Activated CD4-positive, alpha-beta T cell treated with anti-CD3 and anti-CD28 coated beads for 36 hours (primary cell): ENCODE data around the gene KCNMA1. TPM values are rescaled to one million over a fixed set of nuclear protein-coding genes. Genes with fewer than 3 reads are reported as not detected.
A peak's percentile ranks its signal among the peaks of the same experiment; 100 is the strongest.

Source experiments
- ATAC-seq: fragments of 200-7000 bp; cut with Tn5 transposase; one replicate; pipeline ENCODE4 v1.10.0; 2021; ENCODE audit warnings: mild to moderate bottlenecking, moderate library complexity
- CTCF ChIA-PET: fragments of 350-600 bp; sonication (Branson Sonifier 250); formaldehyde crosslinking; loops from one replicate; lab custom pipeline; 2021; ENCODE audit warnings: antibody characterized with exemption; lab: Charles Lee
- POLR2A ChIA-PET: fragments of 350-600 bp; sonication (Branson Sonifier 250); formaldehyde crosslinking; loops from one replicate; lab custom pipeline; 2021; ENCODE audit warnings: antibody characterized with exemption, inconsistent platforms; lab: Charles Lee
- DNase-seq: peaks from one replicate; pipeline ENCODE4 v3.0.0-alpha.2; 2020
- H3K27ac Mint-ChIP-seq: one replicate; pipeline ENCODE4 v1.8.0; 2021; ENCODE audit warnings: mixed read lengths
- H3K27me3 Mint-ChIP-seq: one replicate; pipeline ENCODE4 v1.8.0; 2021; ENCODE audit warnings: mixed read lengths
- H3K36me3 Mint-ChIP-seq: one replicate; pipeline ENCODE4 v1.8.0; 2021; ENCODE audit warnings: low read depth, mixed read lengths
- H3K4me1 Mint-ChIP-seq: one replicate; pipeline ENCODE4 v1.8.0; 2021; ENCODE audit warnings: mixed read lengths
- H3K4me3 Mint-ChIP-seq: one replicate; pipeline ENCODE4 v1.8.0; 2021; ENCODE audit warnings: mild to moderate bottlenecking, moderate library complexity, mixed read lengths
- H3K9me3 Mint-ChIP-seq: one replicate; pipeline ENCODE4 v1.8.0; 2021; ENCODE audit warnings: low read depth, mixed read lengths
- intact Hi-C, 2 experiments: fragments of 100-400 bp; cut with DNase I in 1 of 2; cut with micrococcal nuclease in 1 of 2; formaldehyde crosslinking; loops; one replicate each; pipeline versions ENCODE4 v1.14.2 to v1.15.1; 2022 to 2024; cut with DNase I, micrococcal nuclease
- total RNA-seq, 2 experiments: library from RNA; stranded (reverse); gene quantifications; one replicate each; pipeline ENCODE4 v1.2.3, GENCODE V29; 2021

The KCNMA1 gene
- total RNA-seq, 2 experiments from 2014 or later = 0.18 TPM; not detected in 1

- ATAC-seq (peak; percentile 63), DNase-seq (peak; percentile 85)
- no peaks in the 10 kb centered on the region for H3K9me3 Mint-ChIP-seq
- H3K4me3 Mint-ChIP-seq = no peak overlapping the region
- no peaks in the 10 kb centered on the region for H3K27me3 Mint-ChIP-seq
- H3K36me3 Mint-ChIP-seq = no peaks in the 10 kb centered on the region
- intact Hi-C loops = loop anchor here (5.0 to 10.0 kb wide), 5 partner anchors 128 to 1588 kb away; partner anchors contain the start of gene ZNF503 (in 1 of the 2)
- no peaks in the 10 kb centered on the region for H3K4me1 Mint-ChIP-seq
- H3K27ac Mint-ChIP-seq = no peak overlapping the region
- ChIA-PET POLR2A (no interaction called here), CTCF (interaction anchor here (0.5 to 1.0 kb wide), 10 partner anchors 11 to 1204 kb away, joined by 3 to 6 read pairs (median 3); no protein-coding TSS in a partner anchor)
Measured at GRCh38 chr10:76984559-76985443, 652.8 kb downstream of the KCNMA1 start.

- Mint-ChIP-seq H3K9me3 (no peaks in the 10 kb centered on the region), H3K4me1 (no peaks in the 10 kb centered on the region), H3K4me3 (no peak overlapping the region), H3K27ac (no peak overlapping the region), H3K27me3 (no peaks in the 10 kb centered on the region), H3K36me3 (no peaks in the 10 kb centered on the region)
- CTCF ChIA-PET = interaction anchor here (0.6 to 1.2 kb wide), 3 partner anchors 23 to 1088 kb away, joined by 3 to 6 read pairs (median 4); no protein-coding TSS in a partner anchor
- ATAC-seq = no peak
- POLR2A ChIA-PET = no interaction called here
- DNase-seq = no peak
- intact Hi-C loops = loop anchor here (10.0 kb wide), 2 partner anchors 949 to 1579 kb away; partner anchors contain the start of gene ZNF503 (in 1 of the 2)
Measured at GRCh38 chr10:76983624-76984023, 654.0 kb downstream of the KCNMA1 start.

- Mint-ChIP-seq H3K27me3 (peaks cover 2% of the 10 kb centered on the region), H3K36me3 (no peaks in the 10 kb centered on the region), H3K4me1 (no peaks in the 10 kb centered on the region), H3K9me3 (no peaks in the 10 kb centered on the region), H3K4me3 (no peak overlapping the region), H3K27ac (no peak overlapping the region)
- ATAC-seq (no peak), DNase-seq (no peak)
- CTCF ChIA-PET = no interaction called here
- intact Hi-C loops = loop anchor here (10.0 kb wide), 2 partner anchors 948 to 1578 kb away; partner anchors contain the start of gene ZNF503 (in 1 of the 2)
- POLR2A ChIA-PET = no interaction called here
Measured at GRCh38 chr10:76982671-76983070, 654.9 kb downstream of the KCNMA1 start.

GRCh38 chr10:76981251-76981650 lies 656.4 kb downstream of the KCNMA1 start:
- intact Hi-C loops = loop anchor here (10.0 kb wide), 2 partner anchors 946 to 1576 kb away; partner anchors contain the start of gene ZNF503 (in 1 of the 2)
- no peak for DNase-seq
- POLR2A ChIA-PET = no interaction called here
- H3K27ac Mint-ChIP-seq = no peak overlapping the region
- CTCF ChIA-PET = no interaction called here
- no peak overlapping the region for H3K4me3 Mint-ChIP-seq
- no peak for ATAC-seq
- H3K9me3 Mint-ChIP-seq = no peaks in the 10 kb centered on the region
- H3K27me3 Mint-ChIP-seq = peaks cover 2% of the 10 kb centered on the region
- H3K4me1 Mint-ChIP-seq = no peaks in the 10 kb centered on the region
- H3K36me3 Mint-ChIP-seq = no peaks in the 10 kb centered on the region

- Mint-ChIP-seq H3K27me3 (peaks cover 2% of the 10 kb centered on the region), H3K4me3 (no peak overlapping the region), H3K36me3 (no peaks in the 10 kb centered on the region), H3K9me3 (no peaks in the 10 kb centered on the region), H3K4me1 (no peaks in the 10 kb centered on the region), H3K27ac (no peak overlapping the region)
- intact Hi-C loops = no loop called here
- CTCF ChIA-PET = interaction anchor here (2.5 kb wide), 1 partner anchor 27 kb away, joined by 7 read pairs; no protein-coding TSS in a partner anchor
- POLR2A ChIA-PET = no interaction called here
- ATAC-seq = no peak
- no peak for DNase-seq
Measured at GRCh38 chr10:76977901-76978300, 659.7 kb downstream of the KCNMA1 start.

- POLR2A ChIA-PET = no interaction called here
- CTCF ChIA-PET = interaction anchor here (0.7 to 2.5 kb wide), 2 partner anchors 28 to 890 kb away, joined by 3 to 7 read pairs; no protein-coding TSS in a partner anchor
- intact Hi-C loops = no loop called here
- Mint-ChIP-seq H3K27ac (no peak overlapping the region), H3K9me3 (no peaks in the 10 kb centered on the region), H3K4me3 (no peak overlapping the region), H3K4me1 (no peaks in the 10 kb centered on the region), H3K27me3 (peaks cover 2% of the 10 kb centered on the region), H3K36me3 (no peaks in the 10 kb centered on the region)
- DNase-seq = no peak
- ATAC-seq = no peak
Measured at GRCh38 chr10:76977046-76977445, 660.6 kb downstream of the KCNMA1 start.

- DNase-seq (no peak), ATAC-seq (no peak)
- Mint-ChIP-seq H3K9me3 (no peaks in the 10 kb centered on the region), H3K27ac (no peak overlapping the region), H3K27me3 (peaks cover 2% of the 10 kb centered on the region), H3K4me3 (no peak overlapping the region), H3K36me3 (no peaks in the 10 kb centered on the region), H3K4me1 (no peaks in the 10 kb centered on the region)
- CTCF ChIA-PET = interaction anchor here (2.5 kb wide), 1 partner anchor 29 kb away, joined by 7 read pairs; no protein-coding TSS in a partner anchor
- intact Hi-C loops = no loop called here
- POLR2A ChIA-PET = no interaction called here
Measured at GRCh38 chr10:76976142-76976541, 661.5 kb downstream of the KCNMA1 start.

GRCh38 chr10:76975126-76975525 lies 662.5 kb downstream of the KCNMA1 start:
- peaks cover 2% of the 10 kb centered on the region for H3K27me3 Mint-ChIP-seq
- DNase-seq = no peak
- H3K27ac Mint-ChIP-seq = no peak overlapping the region
- no peaks in the 10 kb centered on the region for H3K4me1 Mint-ChIP-seq
- ChIA-PET CTCF (no interaction called here), POLR2A (no interaction called here)
- intact Hi-C loops = no loop called here
- no peak overlapping the region for H3K4me3 Mint-ChIP-seq
- no peaks in the 10 kb centered on the region for H3K9me3 Mint-ChIP-seq
- no peak for ATAC-seq
- H3K36me3 Mint-ChIP-seq = no peaks in the 10 kb centered on the region

GRCh38 chr10:76974017-76974691 lies 663.5 kb downstream of the KCNMA1 start:
- ChIA-PET CTCF (interaction anchor here (1.0 kb wide), 1 partner anchor 11 kb away, joined by 3 read pairs; no protein-coding TSS in a partner anchor), POLR2A (no interaction called here)
- DNase-seq (no peak), ATAC-seq (no peak)
- Mint-ChIP-seq H3K27me3 (peaks cover 2% of the 10 kb centered on the region), H3K4me1 (no peaks in the 10 kb centered on the region), H3K4me3 (no peak overlapping the region), H3K27ac (no peak overlapping the region), H3K9me3 (no peaks in the 10 kb centered on the region), H3K36me3 (no peaks in the 10 kb centered on the region)
- intact Hi-C loops = no loop called here

GRCh38 chr10:76973091-76974016 lies 664.3 kb downstream of the KCNMA1 start:
- no peak for ATAC-seq
- Mint-ChIP-seq H3K27ac (no peak overlapping the region), H3K4me1 (no peaks in the 10 kb centered on the region), H3K9me3 (no peaks in the 10 kb centered on the region), H3K36me3 (no peaks in the 10 kb centered on the region), H3K4me3 (no peak overlapping the region), H3K27me3 (peaks cover under 1% of the 10 kb centered on the region)
- no peak for DNase-seq
- ChIA-PET POLR2A (no interaction called here), CTCF (interaction anchor here (1.0 kb wide), 1 partner anchor 12 kb away, joined by 3 read pairs; no protein-coding TSS in a partner anchor)
- intact Hi-C loops = no loop called here
